Right renal pelvis (tissue), 4 donors: ENCODE data around the gene BZW2. TPM values are rescaled to one million over a fixed set of nuclear protein-coding genes. Genes with fewer than 3 reads are reported as not detected.

Source experiments
- DNase-seq, 4 donors: peaks; one replicate each; pipeline ENCODE4 v3.0.0-alpha.2; 2013; ENCODE audit warnings: low read depth in 4 of 4, low spot score in 3 of 4, missing footprints in 1 of 4
- polyA plus RNA-seq, 4 donors: library from polyadenylated mRNA; unstranded; fragments of 120-200 nt; gene quantifications; one replicate each; pipeline ENCODE4 v1.2.1, GENCODE V29; 2013; ENCODE audit not compliant: insufficient read length in 4 of 4

BZW2 gene
- polyA plus RNA-seq, 4 donors = 75.5 to 80.3 (median 78.0) TPM

DNA sequence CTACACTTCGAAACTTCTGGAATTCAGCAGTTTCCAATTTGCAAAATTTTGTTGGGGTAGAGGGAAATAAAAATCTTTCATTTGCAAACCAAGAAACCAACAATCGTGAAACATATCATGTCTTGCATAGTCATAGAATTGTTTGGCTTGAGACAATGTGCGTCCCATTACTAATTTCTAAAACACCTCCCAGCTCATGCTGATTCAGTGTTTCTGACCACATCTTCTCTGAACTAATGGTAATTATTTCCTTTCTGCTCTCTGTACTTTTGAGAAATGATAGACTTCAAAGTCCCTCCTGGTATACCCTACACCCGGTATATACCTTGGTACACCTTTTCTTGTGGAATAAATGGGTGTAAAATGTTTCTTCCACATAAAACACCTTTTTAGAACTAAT lies 65.7 kb downstream of the BZW2 start:
- DNase-seq = no peak

DNA sequence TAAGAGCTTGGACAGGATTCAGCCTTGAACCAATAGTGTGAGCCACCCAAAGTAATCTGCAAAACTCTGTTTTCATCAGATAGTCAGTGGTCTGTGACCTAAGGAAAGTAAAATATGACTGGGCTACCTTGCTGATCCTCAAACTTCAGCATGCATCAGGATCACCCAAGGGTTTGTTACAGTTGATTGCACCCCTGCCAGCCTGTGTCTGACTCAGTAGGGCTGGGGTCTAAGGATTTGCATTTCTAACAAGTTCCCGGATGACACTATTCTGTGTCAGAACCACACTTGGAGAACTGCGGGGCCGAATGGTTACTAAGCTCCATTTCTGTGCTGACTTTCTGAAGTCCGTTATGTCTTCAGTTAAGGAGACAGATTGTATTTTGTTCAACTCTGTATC lies 66.9 kb downstream of the BZW2 start:
- DNase-seq = no peak

DNA sequence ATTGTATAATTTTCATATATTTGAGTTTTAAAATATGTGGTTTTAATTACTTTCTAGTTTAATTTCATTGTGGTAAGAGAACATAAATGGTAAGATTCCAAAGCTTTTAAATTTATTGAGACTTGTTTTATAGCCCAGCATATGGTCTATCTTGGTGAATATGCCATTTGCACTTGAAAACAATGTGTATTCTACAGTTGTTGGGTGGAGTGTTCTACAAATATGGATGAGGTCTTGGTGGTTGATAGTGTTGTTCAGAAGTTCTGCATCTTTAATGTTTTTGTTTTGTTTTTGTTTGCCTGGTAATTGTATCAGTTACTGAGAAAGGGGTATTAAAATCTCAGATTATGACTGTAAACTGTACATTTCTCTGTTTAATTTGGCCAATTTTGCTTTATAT lies 69.9 kb downstream of the BZW2 start:
- DNase-seq = no peak

DNA sequence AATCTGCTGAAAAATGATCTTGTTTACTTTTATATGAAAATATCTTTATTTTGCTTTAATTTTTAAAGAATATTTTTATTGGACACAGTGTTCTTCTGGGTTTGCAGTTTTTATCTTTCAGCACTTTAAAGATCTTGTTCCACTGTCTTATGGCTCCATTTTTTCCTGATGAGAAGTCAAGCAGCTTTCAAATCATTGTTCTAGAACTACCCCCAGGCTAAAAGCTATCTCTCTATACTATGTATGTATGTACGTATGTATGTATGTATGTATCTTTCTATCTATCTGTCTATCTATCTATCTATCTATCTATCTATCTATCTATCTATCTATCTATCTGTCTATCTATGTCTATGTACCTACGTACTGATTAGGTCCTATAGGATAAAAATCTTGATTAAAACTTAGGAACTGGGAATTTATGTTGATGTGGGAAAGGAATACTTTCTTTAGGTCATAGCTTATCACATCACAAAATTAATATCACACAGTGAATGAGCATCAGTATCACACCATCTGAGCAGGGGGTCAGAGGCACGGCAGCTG lies 72.2 kb downstream of the BZW2 start:
- DNase-seq = no peak

DNA sequence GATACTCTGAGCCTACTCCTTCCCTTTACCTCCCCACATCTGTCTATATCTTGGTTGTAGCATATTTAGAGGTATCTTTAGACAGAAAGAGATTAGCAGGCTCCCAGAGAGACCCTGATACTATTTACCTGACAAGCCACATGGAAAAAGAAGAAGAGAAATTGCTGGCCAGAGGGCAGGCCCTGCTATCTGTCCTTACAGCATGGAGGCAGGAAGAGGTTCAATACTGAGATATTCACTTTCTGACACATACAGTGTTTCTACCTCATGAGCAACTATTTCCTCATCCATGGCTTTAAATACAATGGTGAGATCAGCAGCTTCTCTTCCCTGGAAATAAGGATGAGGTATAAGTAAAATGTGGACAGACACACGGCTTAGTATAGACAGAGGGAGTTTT lies 73.7 kb downstream of the BZW2 start:
- DNase-seq = no peak

DNA sequence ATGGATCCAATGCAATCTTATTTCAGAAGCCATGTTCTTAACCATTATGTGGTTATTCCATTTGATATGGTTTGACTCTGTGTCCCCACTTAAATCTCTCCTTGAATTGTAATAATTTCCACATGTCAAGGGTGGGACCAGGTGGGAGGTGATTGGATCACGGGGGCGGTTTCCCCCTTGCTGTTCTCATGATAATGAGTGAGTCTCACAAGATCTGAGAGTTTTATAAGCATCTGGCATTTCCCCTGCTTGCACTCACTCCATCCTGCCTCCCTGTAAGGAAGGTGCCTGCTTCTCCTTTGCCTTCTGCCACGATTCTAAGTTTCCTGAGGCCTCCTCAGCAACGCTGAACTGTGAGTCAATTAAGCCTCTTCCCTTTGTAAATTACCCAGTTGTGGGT lies 75.6 kb downstream of the BZW2 start:
- no peak for DNase-seq

DNA sequence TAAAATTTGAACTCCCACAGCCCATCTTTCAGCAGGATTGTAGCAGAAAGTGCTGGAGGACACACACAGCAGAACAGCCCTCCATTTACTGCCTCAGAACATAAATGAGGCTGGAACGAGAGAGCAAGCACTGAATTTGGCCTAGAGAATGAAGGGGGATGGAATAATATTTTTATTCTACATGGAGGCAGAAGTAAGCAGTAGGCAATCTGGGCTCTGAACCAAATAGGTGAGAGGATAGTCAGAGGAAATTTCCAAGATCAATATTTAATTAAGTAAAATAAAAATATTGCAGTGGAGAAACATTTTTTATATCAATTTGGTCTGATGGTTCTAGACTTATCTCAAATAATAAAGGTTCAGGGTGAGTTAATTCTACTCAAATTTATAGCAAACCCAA lies 78.4 kb downstream of the BZW2 start:
- DNase-seq = no peak

DNA sequence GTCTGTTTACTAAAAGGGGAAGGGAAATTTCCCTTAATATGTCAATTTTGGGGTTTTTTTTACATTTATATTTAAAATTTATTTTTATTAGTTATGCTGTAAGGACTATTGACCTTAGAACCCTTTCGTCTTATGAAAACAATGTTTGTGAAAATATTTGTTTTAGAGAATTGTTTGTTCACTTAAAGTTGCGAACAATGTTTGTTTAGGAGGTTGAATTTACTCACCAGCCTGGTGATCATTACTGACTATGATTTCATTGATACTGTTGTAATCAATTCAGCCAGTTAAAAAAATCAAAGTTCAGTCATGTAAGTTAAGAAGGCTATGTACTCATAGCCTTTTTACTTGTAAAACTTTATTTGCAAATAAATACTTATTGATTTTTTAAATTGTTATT lies 80.2 kb downstream of the BZW2 start:
- DNase-seq = no peak

DNA sequence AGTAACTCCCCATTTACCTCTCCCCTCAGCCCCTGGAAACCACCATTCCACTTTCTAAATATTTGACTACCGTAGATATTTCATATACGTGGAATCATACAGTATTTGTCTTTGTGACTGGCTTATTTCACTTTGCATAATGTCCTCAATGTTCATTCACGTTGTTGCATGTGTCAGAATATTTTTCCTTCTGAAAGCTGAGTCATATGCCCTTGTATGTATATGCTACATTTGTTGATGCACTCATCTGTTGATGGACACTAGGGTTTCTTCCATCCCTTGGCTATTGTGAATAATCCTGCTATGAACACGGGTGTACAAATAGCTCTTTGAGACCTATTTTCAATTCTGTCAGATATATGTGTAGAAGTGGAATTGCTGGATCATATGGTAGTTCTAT lies 81.8 kb downstream of the BZW2 start:
- no peak for DNase-seq

DNA sequence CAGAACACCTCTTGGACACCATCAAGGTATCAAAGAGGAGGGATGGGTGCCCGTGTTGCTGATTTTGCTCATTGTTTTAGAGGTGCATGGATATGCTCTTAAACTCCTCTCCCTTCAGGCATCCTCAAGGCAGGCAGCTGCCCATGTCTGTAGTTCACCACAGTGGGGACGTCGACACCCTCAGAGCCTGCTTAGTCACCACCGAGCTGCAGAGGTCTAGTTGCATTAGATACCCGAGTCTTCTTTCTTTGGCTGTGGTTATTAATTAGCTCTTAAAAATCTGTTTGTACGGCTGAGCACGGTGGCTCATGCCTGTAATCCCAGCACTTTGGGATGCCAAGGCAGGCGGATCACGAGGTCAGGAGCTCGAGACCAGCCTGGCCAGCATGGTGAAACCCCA lies 82.8 kb downstream of the BZW2 start:
- DNase-seq = no peak

DNA sequence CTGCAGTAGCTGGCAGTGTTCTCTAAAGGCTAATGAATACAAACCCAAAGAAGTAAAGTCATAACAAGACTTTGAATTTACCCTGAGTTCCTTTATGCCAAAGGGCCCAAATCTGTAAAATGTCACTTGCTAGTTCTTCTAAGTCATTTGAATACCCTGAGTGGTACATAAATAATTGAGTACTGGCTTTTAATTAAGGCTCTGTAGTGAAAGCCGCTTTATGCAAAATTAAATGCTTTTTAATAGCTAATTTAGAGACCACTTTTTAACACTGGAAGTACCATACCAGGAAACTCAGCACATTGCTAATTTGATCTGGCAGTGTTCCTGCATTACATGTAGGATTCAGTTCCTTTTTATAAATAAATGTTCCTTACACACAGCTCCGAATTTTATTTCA lies 83.6 kb downstream of the BZW2 start:
- no peak for DNase-seq

DNA sequence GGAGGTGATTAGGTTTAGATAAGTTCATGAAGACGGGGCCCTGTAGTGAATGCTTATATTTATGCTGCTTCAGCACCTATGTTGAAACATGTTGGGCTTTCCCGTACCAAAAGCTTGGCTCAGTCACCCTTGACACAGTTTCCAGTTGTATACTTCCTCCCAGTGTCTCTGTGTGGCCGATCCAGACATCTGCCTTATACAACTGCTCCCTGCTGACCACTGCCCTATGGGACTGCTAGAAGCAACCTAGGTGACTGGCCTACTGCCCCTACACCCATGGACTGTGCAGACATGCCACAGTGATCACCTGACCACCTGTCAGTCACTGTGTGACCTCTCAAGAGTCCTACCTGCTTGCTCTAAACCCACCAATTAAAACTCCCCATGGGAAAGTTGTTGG lies 85.0 kb downstream of the BZW2 start:
- DNase-seq = no peak

DNA sequence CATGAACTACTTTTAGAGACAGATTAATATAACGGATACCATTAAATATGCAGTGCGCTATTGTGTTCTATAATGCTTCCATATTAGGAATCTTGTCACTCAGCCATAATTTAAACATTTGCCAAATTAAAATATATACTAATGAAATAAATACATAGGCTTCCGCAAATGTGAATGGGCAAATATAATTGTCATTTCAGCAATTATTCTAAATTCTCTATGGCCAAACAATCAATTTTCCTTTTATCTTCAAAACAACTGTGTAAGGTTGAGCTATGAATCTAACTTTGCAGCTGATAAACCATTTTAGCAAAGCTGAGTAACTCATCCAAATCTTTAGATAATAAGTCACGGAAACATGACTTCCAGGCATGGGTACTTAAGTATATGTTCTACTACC lies 86.8 kb downstream of the BZW2 start:
- no peak for DNase-seq

DNA sequence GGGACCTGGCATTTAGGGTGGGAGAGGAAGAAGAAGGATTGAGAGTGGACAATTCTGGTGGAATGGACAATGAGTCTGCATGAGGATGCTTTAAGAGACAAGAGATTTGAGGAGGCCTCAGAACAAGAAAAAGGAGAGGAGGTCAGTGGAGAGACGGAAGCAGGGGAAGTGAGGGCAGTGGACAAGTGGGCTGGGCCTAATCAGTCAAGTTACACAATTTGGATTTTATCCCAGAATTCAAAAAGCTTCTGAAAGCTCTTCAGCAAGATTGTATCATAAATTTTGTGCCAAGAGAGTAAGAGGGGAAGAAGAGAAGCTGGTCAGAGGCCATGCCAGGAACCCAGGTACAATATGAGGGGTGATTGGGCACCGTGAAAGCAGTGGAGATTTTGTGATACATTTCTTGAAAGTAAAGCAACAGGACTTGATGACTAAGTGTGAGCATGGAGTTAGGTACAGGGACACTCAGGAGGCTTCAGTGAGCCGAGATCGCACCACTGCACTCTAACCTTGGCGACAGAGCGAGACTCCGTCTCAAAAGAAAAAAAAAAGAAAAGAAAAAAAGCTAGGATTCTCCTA lies 88.3 kb downstream of the BZW2 start:
- no peak for DNase-seq

DNA sequence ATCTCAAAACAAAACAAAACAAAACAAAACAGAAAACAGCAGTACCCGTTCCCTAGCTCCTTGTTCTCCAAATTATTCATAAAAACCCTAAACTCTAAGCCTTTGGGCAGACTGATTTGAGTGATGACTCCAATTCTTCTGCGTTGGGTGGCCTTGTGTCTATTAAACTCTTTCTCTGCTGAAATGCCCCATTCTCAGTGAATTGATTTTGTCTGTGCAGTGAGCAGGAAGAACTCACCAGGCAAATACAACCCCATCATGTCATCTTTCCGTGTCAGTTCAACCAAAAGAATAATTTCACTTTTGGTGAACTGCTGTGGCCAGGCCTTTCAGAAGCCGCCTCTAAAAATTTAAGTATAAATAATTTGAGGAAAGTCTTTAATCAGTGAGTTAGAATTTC lies 89.0 kb downstream of the BZW2 start:
- DNase-seq = no peak

DNA sequence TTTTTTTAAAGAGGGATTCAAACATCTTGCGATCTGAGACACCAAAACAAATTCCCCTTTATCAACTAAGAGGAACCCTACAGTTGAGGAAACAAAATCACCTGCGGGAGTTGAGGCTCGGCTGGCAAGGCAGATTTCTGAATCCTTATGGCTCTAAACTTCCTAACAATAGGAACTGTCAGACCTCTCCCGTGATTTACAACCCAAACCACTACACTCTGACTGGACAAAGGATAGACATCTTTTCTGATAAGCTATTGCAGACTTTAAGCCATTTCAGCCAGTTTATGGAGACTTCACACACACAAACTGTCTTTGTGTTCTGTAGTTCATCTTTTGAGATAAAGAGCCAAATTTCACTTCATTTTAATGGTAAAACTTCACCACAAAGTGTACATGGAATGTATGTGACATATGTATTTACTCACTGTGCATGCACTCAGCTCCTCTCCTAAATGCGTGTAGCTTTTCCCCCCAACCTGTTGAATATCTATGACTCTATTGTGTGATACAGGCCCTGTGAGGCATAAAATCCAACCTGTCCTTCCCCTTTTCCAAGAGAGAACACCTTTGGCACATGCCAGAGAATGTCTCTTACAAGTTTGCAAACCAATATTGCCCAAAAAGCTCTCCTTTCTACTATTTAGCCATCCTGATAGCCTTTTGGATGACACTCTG lies 92.2 kb downstream of the BZW2 start:
- no peak for DNase-seq

DNA sequence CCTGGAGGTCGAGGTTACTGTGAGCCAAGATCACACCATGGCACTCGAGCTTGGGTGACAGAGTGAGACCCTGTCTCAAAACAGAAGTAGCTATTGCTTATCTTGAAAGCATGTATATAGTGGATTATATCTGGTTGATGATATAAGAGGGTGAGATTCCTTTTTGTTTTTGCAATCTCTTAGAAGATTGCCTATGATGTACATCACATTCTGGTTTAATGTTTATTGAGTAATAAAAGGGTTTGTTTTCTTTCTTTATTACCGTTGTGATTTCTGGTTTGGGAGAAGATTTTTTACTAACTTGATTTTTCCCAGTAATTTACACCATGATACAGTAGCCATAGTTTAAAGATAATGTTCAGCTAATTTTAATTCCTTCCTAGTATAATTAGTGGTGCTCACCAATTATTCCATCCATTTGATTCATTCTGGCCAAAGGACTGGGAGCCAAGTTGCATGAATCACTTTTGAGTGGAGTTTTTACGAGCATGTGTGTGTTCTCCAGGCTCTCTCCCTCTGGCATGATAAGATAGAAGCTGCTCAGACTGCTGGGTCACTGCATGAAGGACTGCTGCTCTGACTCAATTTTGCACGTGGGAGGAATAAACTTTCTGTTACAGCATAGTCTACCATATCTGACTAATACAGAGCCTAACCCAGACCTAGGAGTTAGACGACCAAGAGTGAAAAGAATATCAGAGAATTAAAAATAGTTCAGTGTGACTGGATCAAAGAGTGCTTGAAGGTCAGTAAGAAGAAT lies 94.1 kb downstream of the BZW2 start:
- DNase-seq = peak in 1 of 4 donors; percentile 26

DNA sequence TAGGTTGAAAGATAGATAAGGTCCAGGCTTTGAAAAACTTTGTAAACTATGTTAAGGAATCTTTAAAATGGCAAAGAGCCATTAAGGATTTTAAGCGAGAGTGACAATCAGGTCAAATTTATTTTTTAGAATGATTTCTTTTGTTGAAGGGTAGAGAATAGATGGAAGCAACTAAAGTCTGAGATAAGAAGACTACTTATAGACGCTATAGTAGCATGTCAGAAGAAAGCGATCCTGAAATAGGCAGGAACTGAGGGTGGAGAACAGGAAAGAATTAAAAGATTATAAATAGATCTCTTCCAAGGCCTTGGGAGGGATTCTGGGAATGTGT lies 94.6 kb downstream of the BZW2 start:
- DNase-seq = no peak

DNA sequence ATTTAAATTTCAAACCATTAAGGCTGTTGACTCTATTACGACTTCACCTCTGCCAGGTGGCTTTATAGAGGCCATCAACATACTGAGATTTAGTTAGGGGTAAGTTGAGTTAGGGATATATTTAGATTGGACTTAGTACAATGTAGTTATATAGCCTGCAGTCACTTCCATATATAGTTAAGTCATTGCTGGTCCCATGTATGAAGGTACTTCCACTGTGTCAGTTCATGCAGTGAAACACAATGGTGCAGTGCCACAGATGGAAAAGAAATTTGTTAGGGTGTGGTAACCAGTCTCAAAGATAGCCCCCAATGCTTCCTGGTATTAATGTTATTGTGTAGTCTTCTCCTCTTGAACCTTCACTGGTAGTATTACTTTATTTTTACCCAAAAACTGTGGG lies 95.0 kb downstream of the BZW2 start:
- no peak for DNase-seq

DNA sequence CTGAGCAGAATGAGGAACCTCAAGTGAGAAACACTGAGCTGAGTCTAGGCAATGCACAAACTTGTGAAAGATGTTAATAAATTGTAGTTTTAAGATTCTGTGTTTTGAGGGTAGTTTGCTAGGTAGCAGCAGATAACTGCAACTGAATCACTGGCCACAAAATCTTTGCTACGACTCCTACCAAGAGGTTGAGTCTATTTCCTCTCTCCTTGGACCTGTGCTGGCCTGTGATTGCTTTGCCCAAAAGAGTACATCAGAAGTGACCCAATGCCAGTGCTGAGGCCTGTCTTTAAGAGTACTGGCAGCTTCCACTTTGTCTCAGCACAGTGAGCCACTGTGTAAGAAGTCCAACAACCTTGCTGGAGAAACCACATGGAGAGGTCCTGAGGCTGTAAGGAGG lies 95.7 kb downstream of the BZW2 start:
- DNase-seq = no peak

DNA sequence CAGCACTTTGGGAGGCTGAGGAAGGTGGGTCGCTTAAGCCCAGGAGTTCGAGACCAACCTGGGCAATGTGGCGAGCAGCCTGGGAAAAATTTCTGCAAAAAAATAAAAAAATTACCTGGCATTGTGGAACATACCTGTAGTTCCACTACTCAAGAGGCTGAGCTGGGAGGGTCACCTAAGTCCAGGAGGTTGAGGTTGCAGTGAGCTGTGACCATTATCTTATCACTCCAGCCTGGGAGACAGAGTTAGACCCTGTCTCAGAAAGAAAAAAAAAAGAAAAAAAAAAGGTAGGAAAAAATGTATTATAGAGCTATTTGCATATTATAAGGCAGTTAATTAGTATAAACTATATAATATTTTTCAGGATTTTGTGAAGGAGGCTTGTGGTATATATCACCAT lies 96.6 kb downstream of the BZW2 start:
- DNase-seq = no peak

DNA sequence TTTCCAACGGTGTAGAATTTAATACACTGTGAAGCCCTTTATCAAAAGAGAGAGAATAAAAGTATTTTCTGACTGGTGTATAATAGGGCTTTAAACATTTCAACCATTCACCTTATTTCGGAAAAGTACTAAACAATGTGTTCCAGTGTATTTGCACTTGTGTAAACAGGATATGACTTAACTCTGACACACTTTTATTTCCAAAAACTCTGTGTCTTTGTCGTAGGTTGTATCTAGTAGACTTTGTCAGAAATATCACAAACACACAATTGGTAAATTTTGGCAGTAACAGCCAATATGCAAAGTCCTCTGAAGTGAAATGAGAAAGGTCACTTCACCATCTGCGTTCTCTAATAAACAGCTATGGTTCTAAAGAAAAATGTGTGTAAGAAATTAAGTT lies 97.3 kb downstream of the BZW2 start:
- no peak for DNase-seq
